K562 (cell line): Measurements from ENCODE around the gene TGFBR3L. TPM values are rescaled to one million over a fixed set of nuclear protein-coding genes. Genes with fewer than 3 reads are reported as not detected.
A peak's percentile ranks its signal among the peaks of the same experiment; 100 is the strongest.

ENCODE experiments used
- BRCA1 ChIP-seq, 2 experiments: fragments of 450-650 bp in 1 of 2; sonication (generic) in 1 of 2; formaldehyde crosslinking in 1 of 2; IDR thresholded peaks; 2 replicates each; pipeline versions ENCODE4 v1.5.0 to v1.6.1; 2017 to 2020; ENCODE audit warnings: mild to moderate bottlenecking in 1 of 2, missing genetic modification reagents in 1 of 2
- CCAR2 ChIP-seq: fragments of 200-400 bp; formaldehyde crosslinking; IDR thresholded peaks from 2 replicates; pipeline ENCODE4 v1.6.1; 2017; ENCODE audit warnings: mild to moderate bottlenecking, low read depth, low read length
- CHCHD3 ChIP-seq: fragments of 250-450 bp; sonication (Bioruptor Pico); IDR thresholded peaks from 2 replicates; pipeline ENCODE4 v2.1.2; 2022; ENCODE audit warnings: mild to moderate bottlenecking
- CTBP1 ChIP-seq: fragments of 450-650 bp; IDR thresholded peaks from 2 replicates; pipeline ENCODE4 v1.6.1; 2016; ENCODE audit warnings: borderline replicate concordance
- DACH1 ChIP-seq: fragments of 450-650 bp; IDR thresholded peaks from 2 replicates; pipeline ENCODE4 v1.6.1; 2018; ENCODE audit not compliant: partially characterized antibody
- DMBX1 ChIP-seq: fragments of 250-450 bp; sonication (Bioruptor Pico); IDR thresholded peaks from 2 replicates; pipeline ENCODE4 v1.8.0; 2022; ENCODE audit warnings: inconsistent platforms, mild to moderate bottlenecking, moderate library complexity, borderline replicate concordance
- ESRRB ChIP-seq: fragments of 250-450 bp; sonication (Bioruptor Pico); IDR thresholded peaks from 2 replicates; pipeline ENCODE4 v1.5.0; 2020; ENCODE audit warnings: mild to moderate bottlenecking, moderate library complexity, borderline replicate concordance
- HEY1 ChIP-seq: fragments of 250-450 bp; sonication (Bioruptor Pico); IDR thresholded peaks from 2 replicates; pipeline ENCODE4 v1.5.0; 2020; ENCODE audit warnings: mild to moderate bottlenecking, moderate library complexity, borderline replicate concordance
- NCOA1 ChIP-seq: fragments of 450-650 bp; IDR thresholded peaks from 2 replicates; pipeline ENCODE4 v1.6.1; 2016; ENCODE audit warnings: low read depth
- NFYB ChIP-seq: IDR thresholded peaks from 2 replicates; pipeline ENCODE4 v1.6.1; 2011; ENCODE audit warnings: mild to moderate bottlenecking, moderate library complexity; ENCODE audit not compliant: insufficient read length; ENCODE audit errors: extremely low read depth
- RBFOX2 ChIP-seq: fragments of 200-400 bp; formaldehyde crosslinking; IDR thresholded peaks from 2 replicates; pipeline ENCODE4 v1.6.1; 2017; ENCODE audit warnings: low read depth, mild to moderate bottlenecking, low read length, moderate library complexity
- SIRT6 ChIP-seq: IDR thresholded peaks from one replicate; pipeline ENCODE4 v1.6.1; 2012; ENCODE audit warnings: low read depth, mild to moderate bottlenecking, control low read depth, inconsistent platforms, low read length, moderate library complexity
- SMARCA5 ChIP-seq: fragments of 450-650 bp; IDR thresholded peaks from 2 replicates; pipeline ENCODE4 v1.6.1; 2016
- TBL1XR1 ChIP-seq, 2 experiments: IDR thresholded peaks; 2 replicates each; pipeline ENCODE4 v1.6.1; 2012; ENCODE audit warnings: improper control_type of control experiment in 2 of 2, low read length in 2 of 2, mild to moderate bottlenecking in 1 of 2
- U2AF2 ChIP-seq: fragments of 200-400 bp; formaldehyde crosslinking; optimal IDR thresholded peaks from 2 replicates; pipeline ENCODE3; 2017; ENCODE audit warnings: low read depth, mild to moderate bottlenecking, low read length
- ZBED1 ChIP-seq: IDR thresholded peaks from 2 replicates; pipeline ENCODE4 v1.6.1; 2014
- ZHX1 ChIP-seq: fragments of 150-350 bp; conservative IDR thresholded peaks from 2 replicates; pipeline ENCODE4 v1.6.1; 2014; ENCODE audit warnings: low read length
- ZNF253 ChIP-seq: fragments of 250-450 bp; sonication (Bioruptor Pico); conservative IDR thresholded peaks from 2 replicates; pipeline ENCODE4 v1.6.1; 2021; ENCODE audit warnings: mild to moderate bottlenecking
- ZNF280A ChIP-seq: fragments of 450-650 bp; IDR thresholded peaks from 2 replicates; pipeline ENCODE4 v1.6.1; 2018; ENCODE audit warnings: mild to moderate bottlenecking, low read depth; ENCODE audit not compliant: partially characterized antibody
- ZNF436 ChIP-seq: fragments of 250-450, 450-650 bp; sonication (Bioruptor Pico); formaldehyde crosslinking; IDR thresholded peaks from 2 replicates; pipeline ENCODE4 v1.7.0; 2020; ENCODE audit warnings: mild to moderate bottlenecking
- ZNF830 ChIP-seq: fragments of 250-450 bp; sonication (Bioruptor Pico); IDR thresholded peaks from 2 replicates; pipeline ENCODE4 v1.5.0; 2021; ENCODE audit warnings: mild to moderate bottlenecking
- polyA plus RNA-seq, 8 experiments: library from polyadenylated mRNA; depleted of rRNA in 4 of 8; stranded (reverse) in 5 of 8; unstranded in 3 of 8; fragments of >200 nt; fragmentation: Nextera tagmentation in 2 of 8; fragmentation: Illumina TruSeq in 1 of 8; extraction: Ambion mirVana in 2 of 8; extraction: Trizol in 1 of 8; gene quantifications; 2 replicates each; pipeline versions ENCODE4 v1.2.1 to v1.2.3, GENCODE V29; 2011 to 2014; ENCODE audit warnings: inconsistent platforms in 1 of 8, missing spikeins in 1 of 8
- total RNA-seq, 7 experiments: library from RNA; depleted of rRNA in 6 of 7; stranded (reverse); fragments of >200 nt in 6 of 7; fragmentation: Illumina TruSeq in 2 of 7; extraction: Trizol in 2 of 7; gene quantifications; 2 replicates each; pipeline versions ENCODE4 v1.2.1 to v1.2.3, GENCODE V29; 2011 to 2021; ENCODE audit warnings: low replicate concordance in 1 of 7

TGFBR3L gene
- total and polyA plus RNA-seq, 9 of the 15 experiments (the other 6 are each of a cell fraction or from before 2014, with no cell fraction given): not detected

DNA sequence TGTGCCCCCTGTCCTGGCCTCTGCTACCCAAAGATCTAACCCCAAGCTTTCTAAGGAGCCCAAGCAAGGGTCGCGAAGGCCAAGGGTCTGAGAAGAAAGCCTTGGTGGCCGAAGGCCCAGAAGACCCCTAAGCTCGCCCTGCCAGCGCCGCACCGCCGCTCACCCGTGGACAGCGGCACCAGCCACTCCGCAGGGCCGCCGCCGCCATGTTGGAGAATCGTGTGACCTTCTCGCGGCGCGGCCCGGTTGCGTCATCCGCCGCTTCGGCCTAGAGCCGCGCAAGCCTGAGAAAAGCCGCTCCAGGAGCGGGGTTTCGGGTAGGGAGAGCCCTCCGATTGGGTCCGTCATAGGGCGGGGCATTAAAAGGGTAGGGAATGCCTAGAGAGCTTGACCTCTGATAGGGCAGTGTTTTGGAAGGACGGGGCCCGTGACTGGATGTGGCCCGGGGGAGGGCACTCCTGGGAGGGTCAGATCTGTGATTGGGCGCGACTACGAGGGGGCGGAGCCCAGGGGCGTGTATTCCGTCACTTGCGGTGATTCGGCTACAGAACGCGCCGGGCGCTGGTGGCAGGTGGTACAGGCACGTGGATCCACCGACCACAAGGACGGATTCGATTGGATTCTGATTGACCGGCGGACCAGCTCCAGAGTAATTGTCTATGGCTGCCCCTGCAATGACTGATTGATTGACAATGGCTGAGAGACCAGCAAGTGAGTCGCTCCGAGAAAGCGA is 29.0 kb downstream of the TGFBR3L start, which contains the start of gene TIMM44 (continued):
- TF ChIP-seq DMBX1 (peak; percentile 17; the same call in 1 of the 2 replicates), ZNF253 (CRISPR knock-in tag) (no peak), ZBED1 (no peak), SMARCA5 (no peak), ZNF436 (CRISPR knock-in tag) (no peak), CHCHD3 (CRISPR knock-in tag) (no peak), CTBP1 (peak; percentile 88), NCOA1 (no peak), ZNF280A (no peak), NFYB (peak; percentile 62), SIRT6 (no peak), ESRRB (no peak), DACH1 (no peak), BRCA1 (IDR thresholded peaks at IDR 0.05) (no peak), BRCA1 (CRISPR knock-in tag; IDR thresholded peaks at IDR 0.05) (no peak), ZNF830 (no peak), RBFOX2 (peak; percentile 99), CCAR2 (no peak), TBL1XR1 (IDR thresholded peaks at IDR 0.05; ENCODE audit: low read length in 2 of 2) (0 out of 4 replicates have a peak, but pooled peaks of 1 of the 2 experiments have one; percentile 16), HEY1 (CRISPR knock-in tag) (no peak), ZHX1 (no peak), U2AF2 (no peak)
